Body of pancreas (tissue), 4 donors: Measurements from ENCODE around the gene C1orf35. TPM values are rescaled to one million over a fixed set of nuclear protein-coding genes. Genes with fewer than 3 reads are reported as not detected.

Source experiments
- ATAC-seq: fragments of 150-250 bp; one replicate; pipeline ENCODE4 v1.9.1; 2016
- DNase-seq, 4 donors: peaks; one replicate each; pipeline ENCODE4 v3.0.0-alpha.2; 2019
- H3K27ac ChIP-seq, 4 donors: fragments of 200-600 bp; sonication (generic); 1 replicate in 3 of 4; 2 replicates in 1 of 4; pipeline versions ENCODE4 v1.5.1 to v1.6.1; 2016 to 2019; ENCODE audit warnings: mild to moderate bottlenecking in 1 of 4, mixed read lengths in 1 of 4, moderate library complexity in 1 of 4
- H3K27me3 ChIP-seq, 2 donors: fragments of 200-600 bp; sonication (generic); one replicate each; pipeline ENCODE4 v1.6.0; 2016; ENCODE audit warnings: mild to moderate bottlenecking in 1 of 2
- H3K36me3 ChIP-seq, 2 donors: fragments of 200-600 bp; sonication (generic); replicated peaks in 1 of 2; 2 replicates each; pipeline ENCODE4 v1.5.1; 2016; ENCODE audit warnings: low read depth in 2 of 2; ENCODE audit not compliant: insufficient read depth in 1 of 2
- H3K4me1 ChIP-seq: fragments of 200-600 bp; sonication (generic); one replicate; pipeline ENCODE4 v1.6.0; 2016
- H3K4me3 ChIP-seq, 2 donors: fragments of 200-600 bp; sonication (generic); 1 replicate in 1 of 2; 2 replicates in 1 of 2; pipeline ENCODE4 v1.5.1; 2016 to 2019
- H3K9me3 ChIP-seq, 3 donors: fragments of 200-600 bp; sonication (generic); 1 replicate in 2 of 3; 2 replicates in 1 of 3; pipeline ENCODE4 v1.5.1; 2016
- CTCF ChIP-seq, 7 experiments: fragments of 450-650 bp in 4 of 7; fragments of 200-600 bp in 3 of 7; sonication (generic) in 3 of 7; IDR thresholded peaks; one replicate each; pipeline ENCODE4 v1.5.1; 2016 to 2019; ENCODE audit warnings: antibody characterized with exemption in 7 of 7
- POLR2A ChIP-seq, 3 donors: fragments of 450-650 bp; IDR thresholded peaks; one replicate each; pipeline ENCODE4 v1.6.1; 2016; ENCODE audit warnings: antibody characterized with exemption in 3 of 3, mild to moderate bottlenecking in 2 of 3
- WGBS, 2 donors: methylation state at CpG; one replicate each; pipeline ENCODE4 v1.1.5; 2017; 5-methylcytosine and 5-hydroxymethylcytosine counted together
- intact Hi-C: fragments of 100-400 bp; cut with DNase I; formaldehyde crosslinking; loops from one replicate; pipeline ENCODE4 v1.15.1; 2023
- total RNA-seq, 2 donors: library from RNA; depleted of rRNA; stranded (reverse); fragments of >200 nt; gene quantifications; one replicate each; pipeline ENCODE4 v1.1.0, GENCODE V29; 2016

C1orf35 gene
- total RNA-seq, 2 donors from 2014 or later: 10.9 to 71.2 TPM

- Histone ChIP-seq H3K9me3 (no peaks in the 10 kb centered on the region), H3K36me3 (peaks cover 0 to 14% of the 10 kb centered on the region in 2 donors), H3K4me1 (peaks cover 32% of the 10 kb centered on the region), H3K4me3 (no peak overlapping the region), H3K27me3 (no peaks in the 10 kb centered on the region), H3K27ac (peak overlapping the region in 2 of 4 donors; percentile 51 to 71)
- TF ChIP-seq CTCF (IDR thresholded peaks at IDR 0.05) (no peak), POLR2A (IDR thresholded peaks at IDR 0.05) (no peak)
- DNase-seq (peak in 2 of 4 donors; percentile 4 to 11), ATAC-seq (no peak)
- 50 to 67% methylated on average over 2 to 17 of the region's 18 CpGs for WGBS, 2 donors
- intact Hi-C loops: no loop called here
Observed at GRCh38 chr1:228148196-228148861, 45.2 kb upstream of the C1orf35 start.

- no peaks in the 10 kb centered on the region for H3K27me3 ChIP-seq
- no peak for ATAC-seq
- H3K27ac ChIP-seq: peak overlapping the region in 1 of 4 donors; percentile 25
- intact Hi-C loops: no loop called here
- WGBS, 2 donors: 89 to 91% methylated on average over 3 to 4 of the region's 4 CpGs
- no peak for TF ChIP-seq CTCF (IDR thresholded peaks at IDR 0.05)
- TF ChIP-seq POLR2A (IDR thresholded peaks at IDR 0.05): no peak
- H3K4me3 ChIP-seq: no peak overlapping the region
- peaks cover 38% of the 10 kb centered on the region for H3K4me1 ChIP-seq
- peaks cover 0 to 14% of the 10 kb centered on the region in 2 donors for H3K36me3 ChIP-seq
- no peaks in the 10 kb centered on the region for H3K9me3 ChIP-seq
- DNase-seq: peak in 1 of 4 donors; percentile 1
Observed at GRCh38 chr1:228147768-228148167, 44.6 kb upstream of the C1orf35 start.

GRCh38 chr1:228147151-228147693 is 44.1 kb upstream of the C1orf35 start:
- no peak for TF ChIP-seq POLR2A (IDR thresholded peaks at IDR 0.05)
- TF ChIP-seq CTCF (IDR thresholded peaks at IDR 0.05): no peak
- intact Hi-C loops: no loop called here
- Histone ChIP-seq H3K9me3 (no peaks in the 10 kb centered on the region), H3K4me1 (peaks cover 43% of the 10 kb centered on the region), H3K27me3 (no peaks in the 10 kb centered on the region), H3K36me3 (peaks cover 0 to 14% of the 10 kb centered on the region in 2 donors), H3K27ac (no peak overlapping the region), H3K4me3 (no peak overlapping the region)
- whole genome bisulfite sequencing, 2 donors: 91 to 93% methylated on average over 15 to 20 of the region's 20 CpGs
- ATAC-seq: no peak
- peak in 2 of 4 donors; percentile 1 to 11 for DNase-seq

- intact Hi-C loops: no loop called here
- no peaks in the 10 kb centered on the region for H3K27me3 ChIP-seq
- no peaks in the 10 kb centered on the region for H3K9me3 ChIP-seq
- H3K36me3 ChIP-seq: peaks cover 0 to 14% of the 10 kb centered on the region in 2 donors
- TF ChIP-seq CTCF (IDR thresholded peaks at IDR 0.05) (no peak), POLR2A (IDR thresholded peaks at IDR 0.05) (no peak)
- ATAC-seq (no peak), DNase-seq (peak in 2 of 4 donors; percentile 1 to 11)
- no peak overlapping the region for H3K27ac ChIP-seq
- no peak overlapping the region for H3K4me3 ChIP-seq
- H3K4me1 ChIP-seq: peaks cover 47% of the 10 kb centered on the region
- WGBS, 2 donors: 86 to 87% methylated on average over 13 to 16 of the region's 18 CpGs
Observed at GRCh38 chr1:228146417-228147150, 43.5 kb upstream of the C1orf35 start.
